PFSK-1 (cell line): Measurements from ENCODE around the gene MYO1E.

Source experiments
- FOXP2 ChIP-seq: optimal IDR thresholded peaks from 2 replicates; pipeline ENCODE3; 2011; ENCODE audit warnings: borderline replicate concordance, control low read depth, inconsistent platforms; ENCODE audit not compliant: insufficient read depth; ENCODE audit errors: extremely low read length, extremely low read depth
- POLR2AphosphoS5 ChIP-seq: IDR thresholded peaks from 2 replicates; pipeline ENCODE4 v1.6.1; 2012; ENCODE audit warnings: low read depth, mild to moderate bottlenecking, control low read depth, low read length, moderate library complexity
- SIN3A ChIP-seq: IDR thresholded peaks from 2 replicates; pipeline ENCODE4 v1.6.1; 2012; ENCODE audit warnings: mild to moderate bottlenecking, low read length, moderate library complexity, borderline replicate concordance; ENCODE audit not compliant: insufficient read depth
- TAF1 ChIP-seq: IDR thresholded peaks from 2 replicates; pipeline ENCODE4 v1.6.1; 2012; ENCODE audit warnings: low read length, control low read depth, borderline replicate concordance; ENCODE audit not compliant: insufficient read depth
- TF ChIP-seq, protein P1 (sequence below), 2 experiments: IDR thresholded peaks; 2 replicates each; pipeline versions ENCODE4 v1.6.1 to v1.8.0; 2011 to 2012; ENCODE audit warnings: low read depth in 2 of 2, low read length in 2 of 2, control low read depth in 1 of 2, inconsistent platforms in 1 of 2, mild to moderate bottlenecking in 1 of 2, moderate library complexity in 1 of 2; ENCODE audit not compliant: insufficient read depth in 1 of 2

The MYO1E gene

DNA sequence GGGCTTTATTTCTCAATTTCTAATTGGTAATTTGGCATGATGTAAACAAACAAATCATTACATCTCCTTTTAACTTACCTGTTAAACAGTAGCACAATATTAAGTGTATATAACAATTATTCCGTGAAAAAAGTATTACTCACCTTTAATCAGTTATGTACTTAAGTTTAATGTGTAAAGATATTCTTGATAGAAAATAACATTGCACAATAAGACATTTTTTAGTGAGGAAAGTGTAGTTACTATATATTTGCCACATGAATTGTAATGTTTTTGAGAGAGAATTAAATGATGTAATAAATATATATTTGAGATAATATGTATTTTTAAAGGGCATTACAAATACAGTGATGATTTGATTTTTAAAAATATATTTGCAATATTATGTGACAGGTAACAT lies 278.6 kb downstream of the MYO1E start:
- TF ChIP-seq, protein P1, sequence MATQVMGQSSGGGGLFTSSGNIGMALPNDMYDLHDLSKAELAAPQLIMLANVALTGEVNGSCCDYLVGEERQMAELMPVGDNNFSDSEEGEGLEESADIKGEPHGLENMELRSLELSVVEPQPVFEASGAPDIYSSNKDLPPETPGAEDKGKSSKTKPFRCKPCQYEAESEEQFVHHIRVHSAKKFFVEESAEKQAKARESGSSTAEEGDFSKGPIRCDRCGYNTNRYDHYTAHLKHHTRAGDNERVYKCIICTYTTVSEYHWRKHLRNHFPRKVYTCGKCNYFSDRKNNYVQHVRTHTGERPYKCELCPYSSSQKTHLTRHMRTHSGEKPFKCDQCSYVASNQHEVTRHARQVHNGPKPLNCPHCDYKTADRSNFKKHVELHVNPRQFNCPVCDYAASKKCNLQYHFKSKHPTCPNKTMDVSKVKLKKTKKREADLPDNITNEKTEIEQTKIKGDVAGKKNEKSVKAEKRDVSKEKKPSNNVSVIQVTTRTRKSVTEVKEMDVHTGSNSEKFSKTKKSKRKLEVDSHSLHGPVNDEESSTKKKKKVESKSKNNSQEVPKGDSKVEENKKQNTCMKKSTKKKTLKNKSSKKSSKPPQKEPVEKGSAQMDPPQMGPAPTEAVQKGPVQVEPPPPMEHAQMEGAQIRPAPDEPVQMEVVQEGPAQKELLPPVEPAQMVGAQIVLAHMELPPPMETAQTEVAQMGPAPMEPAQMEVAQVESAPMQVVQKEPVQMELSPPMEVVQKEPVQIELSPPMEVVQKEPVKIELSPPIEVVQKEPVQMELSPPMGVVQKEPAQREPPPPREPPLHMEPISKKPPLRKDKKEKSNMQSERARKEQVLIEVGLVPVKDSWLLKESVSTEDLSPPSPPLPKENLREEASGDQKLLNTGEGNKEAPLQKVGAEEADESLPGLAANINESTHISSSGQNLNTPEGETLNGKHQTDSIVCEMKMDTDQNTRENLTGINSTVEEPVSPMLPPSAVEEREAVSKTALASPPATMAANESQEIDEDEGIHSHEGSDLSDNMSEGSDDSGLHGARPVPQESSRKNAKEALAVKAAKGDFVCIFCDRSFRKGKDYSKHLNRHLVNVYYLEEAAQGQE (IDR thresholded peaks at IDR 0.05; ENCODE audit: insufficient read depth in 1 of 2, low read depth in 2 of 2, low read length in 2 of 2) = no peak
- no peak for TF ChIP-seq TAF1
- no peak for TF ChIP-seq POLR2AphosphoS5
- no peak for TF ChIP-seq FOXP2
- TF ChIP-seq SIN3A = no peak

DNA sequence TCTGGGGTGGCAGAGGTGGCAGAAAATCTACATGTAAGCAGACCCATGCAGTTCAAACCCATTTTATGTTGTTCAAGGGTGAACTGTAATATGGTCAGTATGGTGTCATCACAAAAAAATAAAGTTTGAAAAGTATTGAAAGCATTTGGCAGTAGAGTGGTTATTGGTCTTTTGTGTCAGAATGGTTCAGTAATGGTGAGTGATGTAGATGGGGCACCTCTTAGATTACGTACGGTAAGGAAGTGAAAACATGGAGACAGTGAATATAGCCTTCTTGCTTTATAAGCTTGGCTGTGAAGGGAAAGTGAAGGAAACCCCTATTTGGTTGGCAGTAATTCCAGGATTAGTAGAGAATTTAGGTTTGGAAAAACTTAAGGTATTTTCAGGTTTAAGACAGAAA lies 284.9 kb downstream of the MYO1E start:
- TF ChIP-seq POLR2AphosphoS5 (no peak), TAF1 (no peak), SIN3A (no peak), FOXP2 (no peak)
- TF ChIP-seq, protein P1 (IDR thresholded peaks at IDR 0.05; ENCODE audit: insufficient read depth in 1 of 2, low read depth in 2 of 2, low read length in 2 of 2) = no peak
